Suprapubic skin (tissue), 3 donors: ENCODE results near the gene RERE.

ENCODE experiments used
- CTCF ChIP-seq, 2 donors: fragments of 200-600 bp in 1 of 2; fragments of 450-650 bp in 1 of 2; sonication (generic) in 1 of 2; IDR thresholded peaks; one replicate each; pipeline ENCODE4 v1.5.1; 2016 to 2019; ENCODE audit warnings: antibody characterized with exemption in 2 of 2, mild to moderate bottlenecking in 1 of 2, moderate library complexity in 1 of 2
- POLR2A ChIP-seq, 2 donors: fragments of 450-650 bp; IDR thresholded peaks; one replicate each; pipeline ENCODE4 v1.6.1; 2017; ENCODE audit warnings: antibody characterized with exemption in 2 of 2, mild to moderate bottlenecking in 2 of 2, moderate library complexity in 2 of 2

- TF ChIP-seq CTCF (IDR thresholded peaks at IDR 0.05), result no peak
- no peak for TF ChIP-seq POLR2A (IDR thresholded peaks at IDR 0.05)
These were observed 400.6 kb downstream of the RERE start for GRCh38 chr1:8416881-8417280.
